Keratinocyte (primary cell): ENCODE results near the gene LIN52. TPM values are rescaled to one million over a fixed set of nuclear protein-coding genes. Genes with fewer than 3 reads are reported as not detected.

ENCODE experiments used
- DNase-seq: peaks from one replicate; pipeline ENCODE4 v3.0.0-alpha.2; 2011; ENCODE audit warnings: low read depth, missing footprints, low spot score
- FAIRE-seq: peaks from 2 replicates; lab custom pipeline; 2011; peaks lifted over from hg19 to GRCh38; lab: Jason Lieb, UNC
- H2AFZ ChIP-seq: 2 replicates; pipeline ENCODE4 v1.6.0; 2012; ENCODE audit warnings: low read length, control low read depth, inconsistent platforms; ENCODE audit not compliant: control insufficient read depth
- H3K27ac ChIP-seq: 2 replicates; pipeline ENCODE4 v1.5.1; 2011; ENCODE audit warnings: low read length; ENCODE audit not compliant: control insufficient read depth, insufficient read depth
- H3K27me3 ChIP-seq: 3 replicates; pipeline ENCODE4 v1.6.0; 2011; ENCODE audit warnings: low read length; ENCODE audit not compliant: control insufficient read depth, insufficient read depth; ENCODE audit errors: extremely low read depth
- H3K36me3 ChIP-seq, 2 experiments: 2 replicates in 1 of 2; 3 replicates in 1 of 2; pipeline ENCODE4 v1.5.1; 2011; ENCODE audit warnings: low read length in 2 of 2, mild to moderate bottlenecking in 1 of 2; ENCODE audit not compliant: control insufficient read depth in 2 of 2, insufficient read depth in 2 of 2; ENCODE audit errors: extremely low read depth in 1 of 2
- H3K4me1 ChIP-seq: 3 replicates; pipeline ENCODE4 v1.5.1; 2011; ENCODE audit warnings: low read length; ENCODE audit not compliant: control insufficient read depth, insufficient read depth; ENCODE audit errors: extremely low read depth
- H3K4me2 ChIP-seq: 3 replicates; pipeline ENCODE4 v1.6.0; 2011; ENCODE audit warnings: low read depth, low read length; ENCODE audit not compliant: control insufficient read depth, insufficient read depth; ENCODE audit errors: extremely low read depth
- H3K4me3 ChIP-seq, 3 experiments: fragments of 200-600 bp in 1 of 3; sonication (generic) in 1 of 3; 2 replicates in 2 of 3; 3 replicates in 1 of 3; pipeline ENCODE4 v1.5.1; 2011 to 2016; ENCODE audit warnings: low read length in 3 of 3, mild to moderate bottlenecking in 3 of 3, control low read depth in 2 of 3, inconsistent platforms in 1 of 3, low read depth in 1 of 3, mixed read lengths in 1 of 3, mixed run types in 1 of 3, moderate library complexity in 1 of 3; ENCODE audit not compliant: control insufficient read depth in 2 of 3, insufficient read depth in 2 of 3; ENCODE audit errors: extremely low read depth in 1 of 3
- H3K79me2 ChIP-seq: 2 replicates; pipeline ENCODE4 v1.6.0; 2012; ENCODE audit warnings: low read length; ENCODE audit not compliant: control insufficient read depth, insufficient read depth
- H3K9ac ChIP-seq: 3 replicates; pipeline ENCODE4 v1.6.0; 2011; ENCODE audit warnings: low read length; ENCODE audit not compliant: control insufficient read depth, insufficient read depth; ENCODE audit errors: extremely low read depth
- H3K9me1 ChIP-seq: 3 replicates; pipeline ENCODE4 v1.6.0; 2011; ENCODE audit warnings: low read length; ENCODE audit not compliant: control insufficient read depth, insufficient read depth; ENCODE audit errors: extremely low read depth
- H3K9me3 ChIP-seq: 2 replicates; pipeline ENCODE4 v1.5.1; 2012; ENCODE audit warnings: low read depth, low read length; ENCODE audit not compliant: control insufficient read depth
- H4K20me1 ChIP-seq: 3 replicates; pipeline ENCODE4 v1.6.0; 2011; ENCODE audit warnings: low read length; ENCODE audit not compliant: control insufficient read depth, insufficient read depth; ENCODE audit errors: extremely low read depth
- CTCF ChIP-seq, 3 experiments: IDR thresholded peaks in 1 of 3; conservative IDR thresholded peaks in 1 of 3; optimal IDR thresholded peaks in 1 of 3; 2 replicates in 2 of 3; 3 replicates in 1 of 3; pipeline versions ENCODE3 to v1.5.1; 2011; ENCODE audit warnings: low read length in 3 of 3, mild to moderate bottlenecking in 3 of 3, moderate library complexity in 2 of 3, control low read depth in 1 of 3, inconsistent platforms in 1 of 3; ENCODE audit not compliant: insufficient read depth in 2 of 3; ENCODE audit errors: extremely low read depth in 1 of 3
- EZH2 ChIP-seq: IDR thresholded peaks from one replicate; pipeline ENCODE4 v1.6.1; 2012; ENCODE audit warnings: inconsistent platforms, mild to moderate bottlenecking, low read length, moderate library complexity
- dilution Hi-C: fragments of 300-500 bp; cut with MboI; formaldehyde crosslinking; loops from one replicate; pipeline ENCODE4 v1.7.0; 2020; ENCODE audit warnings: low sequenced_read_pairs; ENCODE audit not compliant: extremely low pct_ligation_motif_present
- polyA plus RNA-seq, 5 experiments: library from polyadenylated mRNA; depleted of rRNA in 3 of 5; stranded (reverse) in 3 of 5; stranded (forward) in 1 of 5; unstranded in 1 of 5; fragments of >200 nt; gene quantifications; 1 replicate in 1 of 5; 2 replicates in 3 of 5; 3 replicates in 1 of 5; pipeline versions ENCODE4 v1.2.1 to v1.2.3, GENCODE V29; 2011 to 2012; ENCODE audit warnings: missing spikeins in 2 of 5, low read depth in 1 of 5, low replicate concordance in 1 of 5

LIN52 gene
- polyA plus RNA-seq, 1 donor (not counting 4 experiments of a cell fraction or from before 2014, with no cell fraction given) = 6.8 TPM

- Histone ChIP-seq H3K79me2 (no peaks in the 10 kb centered on the region), H2AFZ (no peak overlapping the region), H3K4me3 (no peak overlapping the region), H3K27ac (no peak overlapping the region), H3K27me3 (no peaks in the 10 kb centered on the region), H3K9me1 (no peaks in the 10 kb centered on the region), H3K4me2 (no peak overlapping the region), H3K9me3 (no peaks in the 10 kb centered on the region), H3K4me1 (no peaks in the 10 kb centered on the region), H4K20me1 (no peaks in the 10 kb centered on the region), H3K36me3 (no peaks in the 10 kb centered on the region), H3K9ac (no peak overlapping the region)
- no peak for DNase-seq
- FAIRE-seq = no peak
- no peak for TF ChIP-seq EZH2
- TF ChIP-seq CTCF (optimal IDR thresholded peaks at IDR 0.05 in 1 of 3, IDR thresholded peaks at IDR 0.05 in 1 of 3, conservative IDR thresholded peaks at IDR 0.05 in 1 of 3; ENCODE audit: extremely low read depth in 1 of 3, insufficient read depth in 2 of 3, low read length in 3 of 3) = peak; percentile 25 to 37 (median 33)
- dilution Hi-C loops = no loop called here
Measured at GRCh38 chr14:74207943-74208342, 123.2 kb downstream of the LIN52 start.

DNA sequence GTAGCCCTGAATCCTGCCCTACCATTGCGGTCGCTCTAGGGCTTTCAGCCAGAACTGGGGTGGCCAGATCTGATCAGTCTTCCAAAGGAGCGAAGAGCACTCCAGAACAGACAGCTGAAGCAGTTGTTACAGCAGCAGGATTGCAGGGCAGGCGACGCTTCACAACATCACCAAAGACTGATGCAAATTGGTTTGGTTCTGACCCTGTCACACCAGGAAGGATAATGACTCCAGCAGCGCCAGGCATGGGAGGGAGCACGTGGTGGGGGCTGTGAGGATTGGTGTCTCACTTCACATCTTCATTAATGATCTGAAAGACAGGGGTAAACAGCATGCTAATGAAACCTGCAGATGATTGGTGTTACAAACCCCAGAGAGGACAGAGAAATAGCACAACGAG is 123.9 kb downstream of the LIN52 start:
- Histone ChIP-seq H3K4me2 (no peak overlapping the region), H2AFZ (no peak overlapping the region), H3K4me3 (no peak overlapping the region), H3K9me3 (no peaks in the 10 kb centered on the region), H3K9me1 (no peaks in the 10 kb centered on the region), H3K4me1 (no peaks in the 10 kb centered on the region), H3K79me2 (no peaks in the 10 kb centered on the region), H3K27ac (no peak overlapping the region), H4K20me1 (no peaks in the 10 kb centered on the region), H3K9ac (no peak overlapping the region), H3K27me3 (no peaks in the 10 kb centered on the region), H3K36me3 (no peaks in the 10 kb centered on the region)
- no peak for DNase-seq
- no peak for FAIRE-seq
- dilution Hi-C loops = no loop called here
- TF ChIP-seq EZH2 = no peak
- TF ChIP-seq CTCF (optimal IDR thresholded peaks at IDR 0.05 in 1 of 3, IDR thresholded peaks at IDR 0.05 in 1 of 3, conservative IDR thresholded peaks at IDR 0.05 in 1 of 3; ENCODE audit: extremely low read depth in 1 of 3, insufficient read depth in 2 of 3, low read length in 3 of 3) = no peak
